ENCODE measurements around the gene STRN3. TPM values are rescaled to one million over a fixed set of nuclear protein-coding genes. Genes with fewer than 3 reads are reported as not detected.
"Not testable (repeated sequence)": the region's sequence is repeated elsewhere in the genome, so short reads cannot be mapped to it uniquely, and the experiment has no call there.

The STRN3 gene
- total RNA-seq, 1 donor from 2014 or later: 63.2 TPM

DNA sequence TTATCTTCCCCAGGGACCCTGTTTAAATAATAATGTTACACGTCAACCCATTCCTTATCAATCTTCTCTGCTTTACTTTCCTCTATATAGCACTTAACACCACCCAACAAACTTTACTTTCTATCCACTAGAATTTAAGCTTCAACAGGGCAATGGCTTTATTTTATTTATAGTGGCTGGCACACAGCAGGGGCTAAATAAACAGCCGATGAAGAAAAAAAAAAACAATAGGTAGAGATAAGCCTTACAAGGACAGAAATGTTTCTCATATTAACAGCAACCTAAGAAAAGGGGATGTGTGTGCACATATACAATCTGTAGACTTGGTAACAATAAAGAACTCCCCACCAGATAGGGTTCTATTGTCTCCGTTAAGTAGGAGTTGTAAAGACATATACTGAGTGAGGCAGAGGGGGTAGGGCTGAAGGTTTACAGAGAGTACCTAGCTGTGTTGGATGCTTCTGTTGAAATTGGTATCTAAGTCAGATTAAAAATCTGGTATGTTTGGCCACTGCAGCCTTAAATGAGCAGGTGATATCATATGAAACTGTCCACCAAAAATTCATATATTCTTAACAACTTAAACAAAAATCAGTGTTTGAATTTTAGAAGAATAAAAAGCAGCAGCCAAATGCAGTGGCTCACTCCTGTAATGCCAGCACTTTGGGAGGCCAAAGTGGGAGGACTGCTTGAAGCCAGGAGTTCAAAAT is 25.4 kb downstream of the STRN3 start:
- DNase-seq (ENCODE audit: low read depth, low spot score): no peak

DNA sequence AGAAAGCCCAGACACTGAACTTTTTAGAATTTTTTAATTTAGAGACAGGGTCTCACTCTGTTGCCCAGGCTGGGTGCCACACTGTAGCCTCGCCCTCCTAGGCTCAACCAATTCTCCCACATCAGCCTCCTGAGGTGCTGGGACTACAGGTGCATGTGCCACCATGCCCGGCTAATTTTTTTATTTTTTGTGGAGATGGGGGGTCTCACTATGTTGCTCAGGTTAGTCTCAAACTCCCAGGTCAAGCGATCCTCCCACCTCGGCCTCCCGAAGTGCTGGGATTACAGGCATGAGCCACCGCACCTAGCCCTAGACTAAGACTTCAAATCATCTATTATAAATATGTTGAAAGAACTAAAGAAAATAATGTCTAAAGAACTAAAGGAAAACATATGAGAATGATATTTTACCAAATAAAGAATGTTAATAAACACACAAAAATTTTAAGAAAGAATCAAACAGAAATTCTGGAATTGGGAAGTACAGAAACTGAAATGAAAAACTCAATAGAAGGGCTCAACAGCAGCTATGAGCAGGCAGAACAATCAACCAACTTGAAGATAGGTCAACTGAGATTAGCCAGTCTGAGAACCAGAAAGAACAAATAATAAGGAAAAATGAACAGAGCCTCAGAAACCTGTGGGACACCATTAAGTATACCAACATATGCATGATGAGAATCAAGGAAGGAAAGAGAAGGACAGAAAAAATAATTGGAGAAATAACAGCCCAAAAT is 27.0 kb downstream of the STRN3 start:
- DNase-seq (ENCODE audit: low read depth, low spot score): no peak

GRCh38 chr14:30998100-30998706 is 28.0 kb downstream of the STRN3 start:
- no peak for DNase-seq (ENCODE audit: low read depth, low spot score)

- no peak for DNase-seq (ENCODE audit: low read depth, low spot score)
Observed at GRCh38 chr14:30996892-30997659, 29.1 kb downstream of the STRN3 start.

- DNase-seq (ENCODE audit: low read depth, low spot score): no peak
Observed at GRCh38 chr14:30995689-30996088, 30.5 kb downstream of the STRN3 start.

DNA sequence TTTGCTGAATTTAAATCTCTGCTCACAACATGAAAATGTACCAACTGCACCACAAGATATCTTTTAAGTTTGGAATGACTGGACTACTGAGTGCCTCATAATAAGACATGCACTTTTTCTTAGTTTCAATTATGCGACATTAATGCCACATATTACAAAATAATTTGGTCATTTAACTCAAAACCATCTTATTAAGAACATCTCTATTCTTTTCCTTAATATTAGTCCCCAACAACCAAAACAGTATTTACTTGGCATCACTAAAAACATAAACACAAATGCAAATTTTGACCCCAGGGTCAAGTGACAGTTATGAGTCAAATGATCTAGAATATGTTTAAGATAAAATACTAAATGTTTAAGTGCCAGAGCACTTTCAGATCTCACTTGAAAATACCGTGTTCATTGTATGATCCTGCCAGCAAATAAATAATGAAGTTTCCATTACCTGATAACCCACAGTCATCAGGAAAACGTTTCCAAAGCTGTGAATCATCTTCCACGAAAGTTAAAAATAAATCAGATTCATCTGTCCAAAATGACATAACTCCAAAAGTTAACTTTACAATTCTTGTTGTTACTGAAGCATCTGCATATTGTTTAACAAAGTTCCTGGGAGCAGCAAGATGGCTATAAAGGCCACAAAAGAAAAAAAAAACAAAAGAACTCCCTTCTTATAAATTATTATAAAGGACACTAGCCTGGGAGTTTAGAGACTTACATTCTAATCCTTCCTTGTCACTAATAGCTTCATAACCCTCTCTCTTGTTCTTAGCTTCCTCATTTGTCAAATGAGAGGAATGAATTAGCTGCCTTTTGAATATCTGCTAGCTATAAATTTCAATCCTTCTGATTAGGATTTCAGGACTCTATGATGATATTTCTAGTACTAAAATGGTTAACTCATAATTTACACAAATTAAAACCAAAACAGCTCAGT is 31.2 kb downstream of the STRN3 start:
- DNase-seq (ENCODE audit: low read depth, low spot score): no peak

DNA sequence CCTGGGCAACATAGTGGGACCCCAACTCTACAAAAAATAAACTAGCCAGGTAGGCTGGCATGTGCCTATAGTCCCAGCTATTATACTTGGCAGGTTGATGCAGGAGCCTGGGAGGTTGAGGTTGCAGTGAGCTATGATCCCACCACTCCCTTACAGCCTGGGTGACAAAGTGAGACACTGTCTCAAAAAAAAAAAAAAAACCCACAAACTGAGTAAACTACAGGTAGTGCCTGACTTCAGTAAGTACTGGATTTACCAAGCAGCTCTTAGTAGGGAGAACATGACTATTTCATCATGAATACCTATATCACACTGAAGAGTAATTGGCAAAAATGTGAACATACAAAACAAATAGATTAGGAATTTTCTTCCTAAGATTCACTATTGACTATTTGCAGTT is 33.1 kb downstream of the STRN3 start:
- DNase-seq (ENCODE audit: low read depth, low spot score): no peak

GRCh38 chr14:30991408-30991807 is 34.8 kb downstream of the STRN3 start:
- DNase-seq (ENCODE audit: low read depth, low spot score): no peak

DNA sequence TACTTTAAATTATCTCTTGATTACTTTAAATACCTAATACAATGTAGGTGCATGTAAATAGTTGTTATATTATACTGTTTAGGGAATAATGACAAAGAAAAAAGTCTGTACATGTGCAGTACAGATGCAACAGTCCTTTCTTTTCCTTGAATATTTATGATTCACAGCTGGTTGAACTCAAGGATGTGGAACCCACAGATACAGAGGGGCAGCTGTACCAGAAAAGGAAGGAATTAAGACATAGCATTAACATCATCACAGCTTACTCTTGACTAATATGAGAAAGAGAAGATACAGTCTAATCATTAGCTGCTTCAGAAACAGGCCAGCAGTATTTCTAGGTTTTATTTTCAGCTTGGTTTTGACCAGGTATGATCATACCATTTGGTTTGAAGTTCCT is 35.4 kb downstream of the STRN3 start:
- no peak for DNase-seq (ENCODE audit: low read depth, low spot score)

DNA sequence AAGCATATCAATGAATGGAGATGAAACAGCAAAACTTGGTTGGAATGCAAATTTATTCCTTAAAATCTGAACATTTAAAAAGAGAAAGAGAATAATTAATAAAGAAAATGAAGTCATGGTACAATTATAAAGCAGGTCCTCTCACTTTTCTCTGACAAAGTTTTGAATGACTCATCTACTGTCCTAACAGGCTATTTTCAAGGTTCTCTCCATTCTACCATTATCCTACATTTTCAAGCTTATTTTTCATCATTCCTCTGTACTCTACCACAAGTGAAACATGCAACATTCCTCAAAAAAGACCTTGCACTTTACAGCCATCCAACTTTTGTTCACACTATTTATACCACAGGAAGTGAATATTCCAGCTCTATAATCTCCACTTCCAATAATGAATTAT is 37.7 kb downstream of the STRN3 start:
- no peak for DNase-seq (ENCODE audit: low read depth, low spot score)

GRCh38 chr14:30985796-30986195 is 40.4 kb downstream of the STRN3 start:
- no peak for DNase-seq (ENCODE audit: low read depth, low spot score)

GRCh38 chr14:30983858-30984257 is 42.3 kb downstream of the STRN3 start:
- DNase-seq (ENCODE audit: low read depth, low spot score): no peak

GRCh38 chr14:30982533-30982932 is 43.6 kb downstream of the STRN3 start:
- no peak for DNase-seq (ENCODE audit: low read depth, low spot score)

DNA sequence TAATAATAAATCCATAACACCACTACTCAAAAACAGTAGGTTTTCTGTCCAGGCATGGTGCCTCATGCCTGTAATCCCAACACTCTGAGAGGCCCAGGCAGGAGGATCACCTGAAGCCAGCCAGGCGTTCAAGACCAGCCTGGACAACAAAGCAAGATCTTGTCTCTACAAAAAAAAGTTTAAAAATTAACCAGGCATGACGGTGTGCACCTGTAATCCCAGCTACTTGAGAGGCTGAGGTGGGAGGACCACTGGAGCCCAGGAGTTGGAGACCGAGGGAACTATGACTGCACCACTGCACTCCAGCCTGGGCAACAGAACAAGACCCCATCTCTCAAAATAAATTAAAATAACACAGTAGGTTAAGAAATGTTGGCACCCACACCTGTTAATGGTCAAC is 45.2 kb downstream of the STRN3 start:
- DNase-seq (ENCODE audit: low read depth, low spot score): no peak

DNA sequence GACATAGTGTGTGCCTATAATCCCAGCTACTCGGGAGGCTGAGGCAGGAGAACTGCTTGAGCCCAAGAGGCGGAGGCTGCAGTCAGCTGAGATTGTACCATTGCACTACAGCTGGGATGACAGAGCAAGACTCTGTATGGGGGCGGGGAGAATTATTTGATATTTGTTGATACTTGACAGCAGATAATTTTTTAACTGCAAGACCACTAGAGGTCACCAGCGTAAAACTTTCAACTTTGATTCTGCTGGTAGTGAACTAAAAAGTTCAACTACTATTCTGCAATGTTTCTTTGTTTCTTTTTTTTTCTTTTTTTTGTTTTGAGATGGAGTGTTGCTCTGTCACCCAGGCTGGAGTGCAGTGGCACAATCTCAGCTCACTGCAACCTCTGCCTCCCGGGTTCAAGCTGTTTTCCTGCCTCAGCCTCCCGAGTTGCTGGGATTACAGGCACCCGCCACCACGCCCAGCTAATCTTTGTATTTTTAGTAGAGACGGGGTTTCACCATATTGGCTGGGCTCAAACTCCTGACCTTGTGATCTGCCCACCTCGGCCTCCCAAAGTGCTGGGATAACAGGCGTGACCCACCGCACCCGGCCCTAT is 46.0 kb downstream of the STRN3 start:
- peak; percentile 30 for DNase-seq (ENCODE audit: low read depth, low spot score)

GRCh38 chr14:30977752-30978151 is 48.4 kb downstream of the STRN3 start:
- no peak for DNase-seq (ENCODE audit: low read depth, low spot score)

DNA sequence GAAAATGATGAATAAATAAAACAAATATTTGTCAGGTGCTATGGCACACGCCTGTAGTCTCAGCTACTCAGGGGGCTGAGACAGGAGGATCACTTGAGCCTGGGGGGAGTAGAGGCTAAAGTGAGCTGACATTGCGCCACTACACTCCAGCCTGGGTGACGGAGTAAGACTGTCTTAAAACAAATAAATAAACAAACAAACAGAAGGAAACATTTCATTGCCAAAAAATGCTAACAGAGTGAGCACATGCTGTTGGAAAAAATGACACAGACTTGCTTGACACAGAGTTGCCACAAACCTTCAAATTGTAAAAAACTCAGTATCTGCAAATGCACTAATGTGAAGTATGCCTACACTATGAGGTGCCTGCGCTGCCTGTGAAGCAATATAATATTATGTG is 51.6 kb downstream of the STRN3 start:
- no peak for DNase-seq (ENCODE audit: low read depth, low spot score)

- no peak for DNase-seq (ENCODE audit: low read depth, low spot score)
Observed at GRCh38 chr14:30972882-30973582, 53.1 kb downstream of the STRN3 start.

GRCh38 chr14:30972036-30972732 is 54.0 kb downstream of the STRN3 start:
- DNase-seq (ENCODE audit: low read depth, low spot score): not testable (repeated sequence)

Data from pulmonary artery endothelial cell (primary cell).